ENCODE measurements around the gene NISCH. TPM values are rescaled to one million over a fixed set of nuclear protein-coding genes. Genes with fewer than 3 reads are reported as not detected.
"Not testable (repeated sequence)": the region's sequence is repeated elsewhere in the genome, so short reads cannot be mapped to it uniquely, and the experiment has no call there.

Gene NISCH
- total RNA-seq, 6 experiments from 2014 or later = 19.7 to 51.9 (median 30.6) TPM

- Histone ChIP-seq H3K9me3 (no peaks in the 10 kb centered on the region), H3K27ac (peak overlapping the region in 1 of 3 donors; percentile 28), H3K36me3 (no peaks in the 10 kb centered on the region), H3K4me1 (no peaks in the 10 kb centered on the region), H3K4me3 (no peak overlapping the region), H3K27me3 (no peaks in the 10 kb centered on the region)
- DNase-seq (peak in 2 of 3 donors; percentile 41 to 56), ATAC-seq (peak in 1 of 4 donors; percentile 22)
- intact Hi-C loops (cut with DNase I) = no loop called here
- 57% methylated on average over 8 of the region's 34 CpGs for WGBS (ENCODE audit: insufficient coverage, low coverage, low lambda C conversion rate, missing lambda C conversion rate)
- TF ChIP-seq POLR2A (IDR thresholded peaks at IDR 0.05) (no peak), CTCF (IDR thresholded peaks at IDR 0.05) (no peak)
These were observed 69.6 kb downstream of the NISCH start for GRCh38 chr3:52524752-52525679.

- H3K9me3 ChIP-seq = no peaks in the 10 kb centered on the region
- ATAC-seq (peak in 1 of 4 donors; percentile 0), DNase-seq (peak in 1 of 3 donors; percentile 17)
- no peaks in the 10 kb centered on the region for H3K27me3 ChIP-seq
- 36% methylated on average over 2 of the region's 9 CpGs for WGBS (ENCODE audit: insufficient coverage, low coverage, low lambda C conversion rate, missing lambda C conversion rate)
- TF ChIP-seq POLR2A (IDR thresholded peaks at IDR 0.05) (no peak), CTCF (IDR thresholded peaks at IDR 0.05) (no peak)
- H3K27ac ChIP-seq = peak overlapping the region in 1 of 3 donors; percentile 28
- intact Hi-C loops (cut with DNase I) = no loop called here
- H3K36me3 ChIP-seq = no peaks in the 10 kb centered on the region
- H3K4me3 ChIP-seq = no peak overlapping the region
- no peaks in the 10 kb centered on the region for H3K4me1 ChIP-seq
These were observed 70.5 kb downstream of the NISCH start for GRCh38 chr3:52525680-52526561.

- DNase-seq; H3K27me3 ChIP-seq; H3K27ac ChIP-seq; H3K9me3 ChIP-seq; H3K36me3 ChIP-seq; intact Hi-C loops (cut with DNase I); H3K4me3 ChIP-seq; ATAC-seq; H3K4me1 ChIP-seq: not testable (repeated sequence)
- WGBS (ENCODE audit: insufficient coverage, low coverage, low lambda C conversion rate, missing lambda C conversion rate) = 86% methylated on average over 5 of the region's 5 CpGs
These were observed 71.3 kb downstream of the NISCH start for GRCh38 chr3:52526671-52527038.

GRCh38 chr3:52527039-52527731 lies 71.8 kb downstream of the NISCH start:
- H3K27ac ChIP-seq = no peak overlapping the region
- intact Hi-C loops (cut with DNase I) = no loop called here
- WGBS (ENCODE audit: insufficient coverage, low coverage, low lambda C conversion rate, missing lambda C conversion rate) = 87% methylated on average over 3 of the region's 14 CpGs
- H3K4me3 ChIP-seq = no peak overlapping the region
- H3K9me3 ChIP-seq = no peaks in the 10 kb centered on the region
- no peaks in the 10 kb centered on the region for H3K36me3 ChIP-seq
- DNase-seq (peak; percentile 21 to 55 (median 44)), ATAC-seq (peak in 3 of 4 donors; percentile 1 to 32 (median 22))
- TF ChIP-seq POLR2A (IDR thresholded peaks at IDR 0.05) (no peak), CTCF (IDR thresholded peaks at IDR 0.05) (no peak)
- H3K4me1 ChIP-seq = no peaks in the 10 kb centered on the region
- H3K27me3 ChIP-seq = no peaks in the 10 kb centered on the region

Data from right lobe of liver (tissue), 6 donors.